ENCODE results near the gene CACNB3. TPM values are rescaled to one million over a fixed set of nuclear protein-coding genes. Genes with fewer than 3 reads are reported as not detected.
A peak's percentile ranks its signal among the peaks of the same experiment; 100 is the strongest.

Gene CACNB3
- total RNA-seq, 1 donor = 15.2 TPM

GRCh38 chr12:48827513-48828096 is 9.3 kb downstream of the CACNB3 start:
- no peak overlapping the region for H3K27ac ChIP-seq (ENCODE audit: low read depth, low read length)
- no peak for TF ChIP-seq CTCF (IDR thresholded peaks at IDR 0.05; ENCODE audit: extremely low read depth, low read depth, low read length)
- H3K9me3 ChIP-seq (ENCODE audit: low read depth, low read length) = no peaks in the 10 kb centered on the region
- no peak overlapping the region for H3K4me3 ChIP-seq (ENCODE audit: insufficient read depth, low read length)
- H3K36me3 ChIP-seq (ENCODE audit: insufficient read depth, low read length) = peaks cover 55% of the 10 kb centered on the region
- DNase-seq (ENCODE audit: insufficient read length, low spot score, missing footprints) = peak; percentile 81
- peaks cover 2% of the 10 kb centered on the region for H4K20me1 ChIP-seq (ENCODE audit: insufficient read depth, low read length)
- no peaks in the 10 kb centered on the region for H3K79me2 ChIP-seq (ENCODE audit: insufficient read depth, low read length)
- H3K4me2 ChIP-seq (ENCODE audit: insufficient read depth, low read length) = no peak overlapping the region
- H2AFZ ChIP-seq (ENCODE audit: low read length) = no peak overlapping the region
- no peaks in the 10 kb centered on the region for H3K4me1 ChIP-seq (ENCODE audit: insufficient read depth, low read length)
- H3K27me3 ChIP-seq (ENCODE audit: insufficient read depth, low read length) = no peaks in the 10 kb centered on the region

GRCh38 chr12:48828293-48828692 is 10.0 kb downstream of the CACNB3 start:
- TF ChIP-seq CTCF (IDR thresholded peaks at IDR 0.05; ENCODE audit: extremely low read depth, low read depth, low read length) = no peak
- peaks cover 62% of the 10 kb centered on the region for H3K36me3 ChIP-seq (ENCODE audit: insufficient read depth, low read length)
- no peaks in the 10 kb centered on the region for H3K27me3 ChIP-seq (ENCODE audit: insufficient read depth, low read length)
- H2AFZ ChIP-seq (ENCODE audit: low read length) = no peak overlapping the region
- no peaks in the 10 kb centered on the region for H3K79me2 ChIP-seq (ENCODE audit: insufficient read depth, low read length)
- no peak overlapping the region for H3K4me2 ChIP-seq (ENCODE audit: insufficient read depth, low read length)
- no peak overlapping the region for H3K27ac ChIP-seq (ENCODE audit: low read depth, low read length)
- DNase-seq (ENCODE audit: insufficient read length, low spot score, missing footprints) = peak; percentile 49
- peaks cover 2% of the 10 kb centered on the region for H4K20me1 ChIP-seq (ENCODE audit: insufficient read depth, low read length)
- no peaks in the 10 kb centered on the region for H3K9me3 ChIP-seq (ENCODE audit: low read depth, low read length)
- no peak overlapping the region for H3K4me3 ChIP-seq (ENCODE audit: insufficient read depth, low read length)
- H3K4me1 ChIP-seq (ENCODE audit: insufficient read depth, low read length) = no peaks in the 10 kb centered on the region

- Histone ChIP-seq H2AFZ (ENCODE audit: low read length) (no peak overlapping the region), H3K4me2 (ENCODE audit: insufficient read depth, low read length) (no peak overlapping the region), H3K79me2 (ENCODE audit: insufficient read depth, low read length) (no peaks in the 10 kb centered on the region), H3K36me3 (ENCODE audit: insufficient read depth, low read length) (peaks cover 69% of the 10 kb centered on the region), H3K9me3 (ENCODE audit: low read depth, low read length) (no peaks in the 10 kb centered on the region), H4K20me1 (ENCODE audit: insufficient read depth, low read length) (peaks cover 2% of the 10 kb centered on the region), H3K27me3 (ENCODE audit: insufficient read depth, low read length) (no peaks in the 10 kb centered on the region), H3K27ac (ENCODE audit: low read depth, low read length) (no peak overlapping the region), H3K4me1 (ENCODE audit: insufficient read depth, low read length) (no peaks in the 10 kb centered on the region), H3K4me3 (ENCODE audit: insufficient read depth, low read length) (no peak overlapping the region)
- no peak for TF ChIP-seq CTCF (IDR thresholded peaks at IDR 0.05; ENCODE audit: extremely low read depth, low read depth, low read length)
- DNase-seq (ENCODE audit: insufficient read length, low spot score, missing footprints) = no peak
These were observed 10.7 kb downstream of the CACNB3 start for GRCh38 chr12:48828841-48829575.

GRCh38 chr12:48831257-48831656 is 13.0 kb downstream of the CACNB3 start:
- Histone ChIP-seq H2AFZ (ENCODE audit: low read length) (no peak overlapping the region), H3K4me2 (ENCODE audit: insufficient read depth, low read length) (no peak overlapping the region), H3K27me3 (ENCODE audit: insufficient read depth, low read length) (no peaks in the 10 kb centered on the region), H3K36me3 (ENCODE audit: insufficient read depth, low read length) (peaks cover 70% of the 10 kb centered on the region), H3K27ac (ENCODE audit: low read depth, low read length) (no peak overlapping the region), H3K4me1 (ENCODE audit: insufficient read depth, low read length) (no peaks in the 10 kb centered on the region), H3K79me2 (ENCODE audit: insufficient read depth, low read length) (no peaks in the 10 kb centered on the region), H4K20me1 (ENCODE audit: insufficient read depth, low read length) (no peaks in the 10 kb centered on the region), H3K9me3 (ENCODE audit: low read depth, low read length) (no peaks in the 10 kb centered on the region), H3K4me3 (ENCODE audit: insufficient read depth, low read length) (no peak overlapping the region)
- TF ChIP-seq CTCF (IDR thresholded peaks at IDR 0.05; ENCODE audit: extremely low read depth, low read depth, low read length) = no peak
- no peak for DNase-seq (ENCODE audit: insufficient read length, low spot score, missing footprints)
